Measurements from ENCODE around the gene DENND1A. TPM values are rescaled to one million over a fixed set of nuclear protein-coding genes. Genes with fewer than 3 reads are reported as not detected.
"Not testable (repeated sequence)": the region's sequence is repeated elsewhere in the genome, so short reads cannot be mapped to it uniquely, and the experiment has no call there.

The DENND1A gene
- total RNA-seq, 1 donor from 2014 or later, result 15.4 TPM

DNA sequence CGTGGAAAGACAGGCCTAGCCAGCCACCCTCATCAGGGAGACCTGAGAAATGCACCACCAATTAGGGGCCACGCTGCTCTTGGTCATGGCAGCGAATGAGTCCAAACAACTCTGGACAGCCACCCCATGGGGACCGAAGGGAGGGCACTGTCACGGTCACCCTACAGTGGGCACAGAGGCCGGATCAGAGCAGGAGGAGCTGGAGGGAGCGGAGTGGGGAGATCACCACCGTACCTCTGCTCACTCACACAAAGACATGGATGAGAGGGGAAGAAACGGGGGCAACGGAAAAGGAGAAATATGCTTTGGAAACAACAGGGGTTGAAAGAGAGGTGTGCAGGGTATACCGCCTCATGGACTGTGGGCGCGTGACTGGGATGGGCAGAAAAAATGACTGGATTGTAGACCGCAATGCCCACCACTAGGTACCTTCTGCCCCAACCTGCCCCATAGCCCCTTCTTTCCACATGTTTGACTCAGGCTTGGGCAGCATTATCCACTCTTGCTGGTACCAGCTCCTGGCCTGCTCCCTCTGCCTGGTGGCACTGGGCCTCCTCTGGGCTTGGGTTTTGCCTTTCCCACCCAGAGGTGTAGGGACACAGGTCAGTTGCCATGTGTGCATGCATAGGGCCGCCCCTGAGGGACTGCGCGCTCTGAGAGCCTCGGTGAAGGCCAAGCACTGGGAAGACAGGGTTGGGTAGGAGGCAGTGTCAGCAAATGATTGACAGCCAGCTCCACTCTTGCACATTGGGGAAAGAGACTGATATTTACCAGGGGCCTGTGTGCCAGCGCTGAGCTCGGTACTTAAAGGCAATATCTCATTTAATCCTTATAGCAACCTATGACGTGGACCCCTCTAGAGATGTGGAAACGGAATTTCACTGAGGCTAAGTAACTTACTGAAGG lies 497.3 kb downstream of the DENND1A start:
- H3K4me1 ChIP-seq, result no peaks in the 10 kb centered on the region
- TF ChIP-seq, protein P1, sequence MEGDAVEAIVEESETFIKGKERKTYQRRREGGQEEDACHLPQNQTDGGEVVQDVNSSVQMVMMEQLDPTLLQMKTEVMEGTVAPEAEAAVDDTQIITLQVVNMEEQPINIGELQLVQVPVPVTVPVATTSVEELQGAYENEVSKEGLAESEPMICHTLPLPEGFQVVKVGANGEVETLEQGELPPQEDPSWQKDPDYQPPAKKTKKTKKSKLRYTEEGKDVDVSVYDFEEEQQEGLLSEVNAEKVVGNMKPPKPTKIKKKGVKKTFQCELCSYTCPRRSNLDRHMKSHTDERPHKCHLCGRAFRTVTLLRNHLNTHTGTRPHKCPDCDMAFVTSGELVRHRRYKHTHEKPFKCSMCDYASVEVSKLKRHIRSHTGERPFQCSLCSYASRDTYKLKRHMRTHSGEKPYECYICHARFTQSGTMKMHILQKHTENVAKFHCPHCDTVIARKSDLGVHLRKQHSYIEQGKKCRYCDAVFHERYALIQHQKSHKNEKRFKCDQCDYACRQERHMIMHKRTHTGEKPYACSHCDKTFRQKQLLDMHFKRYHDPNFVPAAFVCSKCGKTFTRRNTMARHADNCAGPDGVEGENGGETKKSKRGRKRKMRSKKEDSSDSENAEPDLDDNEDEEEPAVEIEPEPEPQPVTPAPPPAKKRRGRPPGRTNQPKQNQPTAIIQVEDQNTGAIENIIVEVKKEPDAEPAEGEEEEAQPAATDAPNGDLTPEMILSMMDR (IDR thresholded peaks at IDR 0.05), result no peak
- H3K27ac ChIP-seq, result no peak overlapping the region
- intact Hi-C loops (cut with DNase I), result no loop called here
- H3K4me3 ChIP-seq, result no peak overlapping the region
- H3K9me3 ChIP-seq, result no peaks in the 10 kb centered on the region
- ATAC-seq, result no peak
- no peaks in the 10 kb centered on the region for H3K27me3 ChIP-seq
- DNase-seq, result peak; percentile 55
- no peaks in the 10 kb centered on the region for H3K36me3 ChIP-seq

DNA sequence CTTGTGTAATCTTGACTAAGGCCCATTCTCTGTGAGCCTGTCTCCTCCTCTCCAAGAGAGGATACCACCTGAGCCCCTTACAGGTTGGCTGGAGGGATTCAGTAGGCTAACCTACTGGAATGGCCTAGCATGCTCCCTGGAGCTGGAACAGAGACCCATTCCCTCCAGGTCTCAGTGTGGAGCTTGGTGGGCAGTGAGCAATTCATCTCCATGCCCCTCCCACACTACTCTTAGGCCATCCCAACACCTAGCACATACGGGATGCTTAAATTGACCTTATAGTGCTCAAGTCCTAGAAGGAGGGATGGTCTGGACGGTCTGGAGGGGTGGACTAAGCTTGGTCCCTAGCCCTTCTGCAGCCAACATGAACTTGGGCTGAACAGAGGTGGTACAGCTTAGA lies 498.3 kb downstream of the DENND1A start:
- DNase-seq, result no peak
- ATAC-seq, result peak; percentile 24
- TF ChIP-seq, protein P1 (IDR thresholded peaks at IDR 0.05), result no peak

GRCh38 chr9:123428450-123428849 lies 501.5 kb downstream of the DENND1A start:
- ATAC-seq; H3K9me3 ChIP-seq; H3K27ac ChIP-seq; H3K36me3 ChIP-seq; H3K4me3 ChIP-seq; H3K27me3 ChIP-seq; intact Hi-C loops (cut with DNase I); DNase-seq; H3K4me1 ChIP-seq: not testable (repeated sequence)

More for the DNA sequence above, 498.3 kb downstream of the DENND1A start:
- no peaks in the 10 kb centered on the region for H3K4me1 ChIP-seq
- intact Hi-C loops (cut with DNase I), result no loop called here
- no peak overlapping the region for H3K4me3 ChIP-seq
- H3K36me3 ChIP-seq, result no peaks in the 10 kb centered on the region
- H3K27me3 ChIP-seq, result no peaks in the 10 kb centered on the region
- H3K9me3 ChIP-seq, result no peaks in the 10 kb centered on the region
- H3K27ac ChIP-seq, result no peak overlapping the region

- no peak overlapping the region for H3K27ac ChIP-seq
- no peaks in the 10 kb centered on the region for H3K9me3 ChIP-seq
- no peak overlapping the region for H3K4me3 ChIP-seq
- ATAC-seq (no peak), DNase-seq (no peak)
- intact Hi-C loops (cut with DNase I), result no loop called here
- TF ChIP-seq, protein P1 (IDR thresholded peaks at IDR 0.05), result no peak
- no peaks in the 10 kb centered on the region for H3K27me3 ChIP-seq
- no peaks in the 10 kb centered on the region for H3K36me3 ChIP-seq
- H3K4me1 ChIP-seq, result no peaks in the 10 kb centered on the region
These were observed 503.5 kb downstream of the DENND1A start for GRCh38 chr9:123426406-123426805.

DNA sequence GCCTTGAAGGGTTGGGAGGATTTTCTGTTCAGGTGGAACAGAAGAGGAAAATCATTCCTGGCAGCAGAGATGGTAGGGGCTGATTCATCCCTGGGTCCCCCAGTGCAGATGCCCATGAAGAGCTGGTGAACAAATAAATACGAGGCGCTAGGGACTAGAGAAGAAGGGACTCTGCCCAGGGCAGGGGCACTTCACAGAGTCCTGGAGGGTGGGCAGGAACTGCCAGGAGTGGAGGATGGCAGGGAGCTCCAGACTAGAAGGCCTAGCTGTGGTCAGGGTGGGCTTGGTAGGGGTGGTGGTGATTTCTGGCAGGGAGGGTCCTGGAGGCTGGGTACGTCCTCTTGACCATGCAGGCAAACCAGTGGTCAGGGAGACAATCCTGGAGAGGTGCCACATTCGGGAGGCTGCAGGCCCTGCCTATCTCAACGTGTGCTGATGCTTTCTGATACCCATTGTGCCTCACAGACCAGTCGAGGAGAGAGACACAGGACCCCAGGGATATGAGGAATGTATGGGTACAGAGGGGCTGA lies 504.0 kb downstream of the DENND1A start:
- intact Hi-C loops (cut with DNase I), result no loop called here
- H3K4me3 ChIP-seq, result no peak overlapping the region
- no peaks in the 10 kb centered on the region for H3K4me1 ChIP-seq
- peak; percentile 37 for DNase-seq
- no peak for ATAC-seq
- H3K27me3 ChIP-seq, result no peaks in the 10 kb centered on the region
- H3K36me3 ChIP-seq, result no peaks in the 10 kb centered on the region
- H3K9me3 ChIP-seq, result no peaks in the 10 kb centered on the region
- H3K27ac ChIP-seq, result no peak overlapping the region
- TF ChIP-seq, protein P1 (IDR thresholded peaks at IDR 0.05), result no peak

- DNase-seq, result no peak
- intact Hi-C loops (cut with DNase I), result no loop called here
- ATAC-seq, result no peak
These were observed 504.6 kb downstream of the DENND1A start for GRCh38 chr9:123425261-123425821.

More at GRCh38 chr9:123425261-123425821, 504.6 kb downstream of the DENND1A start:
- no peaks in the 10 kb centered on the region for H3K36me3 ChIP-seq
- H3K27me3 ChIP-seq, result no peaks in the 10 kb centered on the region
- H3K4me1 ChIP-seq, result no peaks in the 10 kb centered on the region
- TF ChIP-seq, protein P1 (IDR thresholded peaks at IDR 0.05), result no peak
- no peak overlapping the region for H3K27ac ChIP-seq
- no peak overlapping the region for H3K4me3 ChIP-seq
- no peaks in the 10 kb centered on the region for H3K9me3 ChIP-seq

Measured in upper lobe of right lung (tissue), 1 donor.